IMR-90 (cell line): ENCODE results near the gene NDUFA1. TPM values are rescaled to one million over a fixed set of nuclear protein-coding genes. Genes with fewer than 3 reads are reported as not detected.

Experiments used
- ATAC-seq: fragments of 200-7000 bp; cut with Tn5 transposase; 2 replicates; pipeline ENCODE4 v1.9.1; 2020; ENCODE audit warnings: low read depth, mild to moderate bottlenecking, moderate library complexity
- BruUV-seq: library from RNA; stranded (reverse); fragments of 400-500 nt; replicated peaks from 2 replicates; lab custom pipeline; 2021; lab: Mats Ljungman, UMichigan
- CTCF ChIA-PET: fragments of 300-600 bp; formaldehyde crosslinking; extraction: SDS; loops from one replicate; lab custom pipeline; 2021; ENCODE audit warnings: antibody characterized with exemption; lab: Yijun Ruan, JAX
- POLR2A ChIA-PET: fragments of 300-600 bp; sonication (Branson Sonifier 250); formaldehyde crosslinking; loops from one replicate; lab custom pipeline; 2022; ENCODE audit warnings: antibody characterized with exemption; ENCODE audit not compliant: unreplicated experiment; lab: Charles Lee
- DNase-seq: peaks from one replicate; pipeline ENCODE4 v3.0.0; 2013
- H2AFZ ChIP-seq: replicated peaks from 2 replicates; pipeline ENCODE3; 2013; ENCODE audit warnings: low read length, mild to moderate bottlenecking; ENCODE audit not compliant: poor library complexity
- H2AK5ac ChIP-seq: 2 replicates; pipeline ENCODE4 v1.6.1; 2013; ENCODE audit warnings: low read depth, low read length, inconsistent platforms
- H2AK9ac ChIP-seq: replicated peaks from 2 replicates; pipeline ENCODE3; 2013; ENCODE audit warnings: mild to moderate bottlenecking, low read depth, low read length, moderate library complexity; ENCODE audit not compliant: poor library complexity
- H2BK120ac ChIP-seq: 2 replicates; pipeline ENCODE4 v1.6.1; 2013; ENCODE audit warnings: low read depth, low read length, inconsistent platforms
- H2BK15ac ChIP-seq: 3 replicates; pipeline ENCODE4 v1.6.1; 2013; ENCODE audit warnings: low read depth, low read length, inconsistent platforms
- H2BK20ac ChIP-seq: 2 replicates; pipeline ENCODE4 v1.6.1; 2013; ENCODE audit warnings: low read depth, mild to moderate bottlenecking, inconsistent platforms, low read length, moderate library complexity
- H2BK5ac ChIP-seq: 2 replicates; pipeline ENCODE4 v1.6.1; 2013; ENCODE audit warnings: mild to moderate bottlenecking, low read depth, low read length, inconsistent platforms; ENCODE audit not compliant: poor library complexity, severe bottlenecking
- H3K14ac ChIP-seq: replicated peaks from 2 replicates; pipeline ENCODE4 v1.6.1; 2013; ENCODE audit warnings: low read depth, low read length, inconsistent platforms
- H3K18ac ChIP-seq: 2 replicates; pipeline ENCODE4 v1.6.1; 2013; ENCODE audit warnings: low read depth, low read length, control low read depth
- H3K23ac ChIP-seq: 2 replicates; pipeline ENCODE4 v1.6.1; 2013; ENCODE audit warnings: low read depth, low read length, inconsistent platforms
- H3K27ac ChIP-seq: 2 replicates; pipeline ENCODE4 v1.5.1; 2013; ENCODE audit warnings: mild to moderate bottlenecking, control low read depth, low read length; ENCODE audit not compliant: insufficient read depth
- H3K27me3 ChIP-seq: 2 replicates; pipeline ENCODE4 v1.6.1; 2013; ENCODE audit warnings: low read length; ENCODE audit not compliant: control insufficient read depth, insufficient read depth
- H3K36me3 ChIP-seq: 2 replicates; pipeline ENCODE4 v1.6.1; 2013; ENCODE audit warnings: low read length, mixed read lengths; ENCODE audit not compliant: control insufficient read depth, insufficient read depth
- H3K4ac ChIP-seq: 2 replicates; pipeline ENCODE4 v1.6.1; 2013; ENCODE audit warnings: low read depth, low read length, inconsistent platforms
- H3K4me1 ChIP-seq: 2 replicates; pipeline ENCODE4 v1.6.1; 2013; ENCODE audit warnings: low read length, mixed read lengths; ENCODE audit not compliant: control insufficient read depth, insufficient read depth
- H3K4me2 ChIP-seq: 2 replicates; pipeline ENCODE4 v1.6.1; 2013; ENCODE audit warnings: low read depth, mild to moderate bottlenecking, control low read depth, low read length, moderate library complexity
- H3K4me3 ChIP-seq: 2 replicates; pipeline ENCODE4 v1.5.1; 2013; ENCODE audit warnings: low read depth, mild to moderate bottlenecking, control low read depth, low read length, moderate library complexity; ENCODE audit not compliant: insufficient read depth
- H3K56ac ChIP-seq: 2 replicates; pipeline ENCODE4 v1.6.1; 2013; ENCODE audit warnings: low read length, inconsistent platforms; ENCODE audit not compliant: insufficient read depth; ENCODE audit errors: extremely low read depth
- H3K79me1 ChIP-seq, 2 experiments: 2 replicates each; pipeline ENCODE4 v1.6.1; 2013; ENCODE audit warnings: low read length in 2 of 2, inconsistent platforms in 1 of 2, low read depth in 1 of 2
- H3K9ac ChIP-seq: 2 replicates; pipeline ENCODE4 v1.6.1; 2013; ENCODE audit warnings: low read depth, low read length, control low read depth
- H3K9me1 ChIP-seq: 2 replicates; pipeline ENCODE4 v1.6.1; 2013; ENCODE audit warnings: low read length, inconsistent platforms; ENCODE audit not compliant: insufficient read depth
- H3K9me3 ChIP-seq: 2 replicates; pipeline ENCODE4 v1.6.1; 2013; ENCODE audit warnings: low read length; ENCODE audit not compliant: control insufficient read depth, insufficient read depth
- H4K20me1 ChIP-seq: 2 replicates; pipeline ENCODE4 v1.6.1; 2013; ENCODE audit warnings: low read length, inconsistent platforms; ENCODE audit not compliant: insufficient read depth
- H4K5ac ChIP-seq: 2 replicates; pipeline ENCODE4 v1.6.1; 2013; ENCODE audit warnings: mild to moderate bottlenecking, low read depth, low read length, control low read depth
- H4K8ac ChIP-seq, 2 experiments: 2 replicates each; pipeline ENCODE4 v1.6.1; 2013; ENCODE audit warnings: low read depth in 2 of 2, low read length in 2 of 2, control low read depth in 1 of 2, inconsistent platforms in 1 of 2
- H4K91ac ChIP-seq: 2 replicates; pipeline ENCODE4 v1.6.1; 2013; ENCODE audit warnings: low read depth, low read length, inconsistent platforms; ENCODE audit not compliant: insufficient read depth
- BHLHE40 ChIP-seq: fragments of 150-350 bp; IDR thresholded peaks from 2 replicates; pipeline ENCODE4 v1.6.1; 2016; ENCODE audit warnings: mild to moderate bottlenecking, low read depth, low read length
- MAZ ChIP-seq: IDR thresholded peaks from 2 replicates; pipeline ENCODE4 v1.6.1; 2012; ENCODE audit warnings: low read depth, mild to moderate bottlenecking, low read length, improper control_type of control experiment, moderate library complexity, borderline replicate concordance
- WGBS, 2 experiments: methylation state at CpG; one replicate each; pipeline versions ENCODE4 v1.1.5 to v1.1.7; 2013; ENCODE audit warnings: missing lambda C conversion rate in 2 of 2; ENCODE audit not compliant: insufficient read length in 1 of 2; ENCODE audit errors: extremely low coverage in 2 of 2; 5-methylcytosine and 5-hydroxymethylcytosine counted together
- dilution Hi-C: fragments of 300-500 bp; cut with HindIII; formaldehyde crosslinking; loops from one replicate; pipeline ENCODE4 v1.14.3; 2018; ENCODE audit warnings: low sequenced_read_pairs; ENCODE audit not compliant: unreplicated experiment
- in situ Hi-C: fragments of 300-500 bp; cut with MboI; formaldehyde crosslinking; loops from 3 replicates; pipeline ENCODE4 v1.14.3; 2019; ENCODE audit warnings: low sequenced_read_pairs, inconsistent platforms, mixed read lengths
- intact Hi-C: fragments of 100-400 bp; cut with micrococcal nuclease; formaldehyde crosslinking; loops from 2 replicates; pipeline ENCODE4 v1.10.0; 2022
- polyA plus RNA-seq, 3 experiments: library from polyadenylated mRNA; depleted of rRNA; stranded (reverse); fragments of >200 nt; gene quantifications; 2 replicates each; pipeline ENCODE4 v1.2.3, GENCODE V29; 2012; ENCODE audit warnings: low replicate concordance in 1 of 3
- total RNA-seq: library from RNA; depleted of rRNA; stranded (reverse); fragments of >200 nt; gene quantifications from 2 replicates; pipeline ENCODE4 v1.2.3, GENCODE V29; 2012

Gene NDUFA1
- total and polyA plus RNA-seq, 2 of the 4 experiments (the other 2 are of a cell fraction) = 12.5 to 90.1 TPM

GRCh38 chrX:119917877-119918276 is 46.2 kb downstream of the NDUFA1 start:
- WGBS, 2 experiments = no CpG with 5 or more reads among the region's 2 CpGs
- DNase-seq = no peak
- ChIA-PET POLR2A (no interaction called here), CTCF (no interaction called here)
- H2BK5ac ChIP-seq = no peak overlapping the region
- no peaks in the 10 kb centered on the region for H3K4me1 ChIP-seq
- H3K18ac ChIP-seq = no peak overlapping the region
- no peak overlapping the region for H2AFZ ChIP-seq
- no peak overlapping the region for H3K4ac ChIP-seq
- in situ Hi-C loops = no loop called here
- H3K27ac ChIP-seq = no peak overlapping the region
- H2BK120ac ChIP-seq = no peak overlapping the region
- no peak overlapping the region for H2AK5ac ChIP-seq
- H3K9ac ChIP-seq = no peak overlapping the region
- dilution Hi-C loops = no loop called here
- H3K9me1 ChIP-seq = no peaks in the 10 kb centered on the region
- BruUV-seq = no TSS peak
- H4K91ac ChIP-seq = no peak overlapping the region
- H2AK9ac ChIP-seq = no peak overlapping the region
- intact Hi-C loops = no loop called here
- no peak for ATAC-seq
- H4K8ac ChIP-seq = no peak overlapping the region
- H3K14ac ChIP-seq = no peak overlapping the region
- no peak overlapping the region for H3K23ac ChIP-seq
- TF ChIP-seq BHLHE40 (no peak), MAZ (no peak)
- H3K36me3 ChIP-seq = no peaks in the 10 kb centered on the region
- H4K5ac ChIP-seq = no peak overlapping the region
- no peaks in the 10 kb centered on the region for H4K20me1 ChIP-seq
- H3K4me2 ChIP-seq = no peak overlapping the region
- no peak overlapping the region for H3K56ac ChIP-seq
- no peaks in the 10 kb centered on the region for H3K27me3 ChIP-seq
- no peaks in the 10 kb centered on the region for H3K9me3 ChIP-seq
- H2BK15ac ChIP-seq = no peak overlapping the region
- H2BK20ac ChIP-seq = no peak overlapping the region
- H3K79me1 ChIP-seq = no peaks in the 10 kb centered on the region
- H3K4me3 ChIP-seq = no peak overlapping the region
